ENCODE results near the gene ZBTB5. TPM values are rescaled to one million over a fixed set of nuclear protein-coding genes. Genes with fewer than 3 reads are reported as not detected.

The ZBTB5 gene
- total and polyA plus RNA-seq, 9 donors = 7.4 to 13.7 (median 11.8) TPM

GRCh38 chr9:37407468-37407867 is 57.8 kb downstream of the ZBTB5 start:
- no peaks in the 10 kb centered on the region for H3K9me3 ChIP-seq
- no peak for DNase-seq
- H3K4me1 ChIP-seq (ENCODE audit: insufficient read depth) = peaks cover 5% of the 10 kb centered on the region
- intact Hi-C loops (cut with DNase I) = no loop called here
- TF ChIP-seq EP300 (IDR thresholded peaks at IDR 0.05) (no peak), CTCF (IDR thresholded peaks at IDR 0.05) (no peak), POLR2A (IDR thresholded peaks at IDR 0.05) (no peak)
- H3K36me3 ChIP-seq = no peaks in the 10 kb centered on the region
- WGBS, 3 donors = 67 to 73% (median 72%) methylated on average over 2 of the region's 2 CpGs
- no peaks in the 10 kb centered on the region for H3K27me3 ChIP-seq
- H3K27ac ChIP-seq = no peak overlapping the region
- H3K4me3 ChIP-seq = no peak overlapping the region

GRCh38 chr9:37406603-37407401 is 58.4 kb downstream of the ZBTB5 start:
- Histone ChIP-seq H3K36me3 (no peaks in the 10 kb centered on the region), H3K4me1 (ENCODE audit: insufficient read depth) (peaks cover 5% of the 10 kb centered on the region), H3K9me3 (no peaks in the 10 kb centered on the region), H3K27ac (no peak overlapping the region), H3K27me3 (no peaks in the 10 kb centered on the region), H3K4me3 (no peak overlapping the region)
- intact Hi-C loops (cut with DNase I) = no loop called here
- TF ChIP-seq POLR2A (IDR thresholded peaks at IDR 0.05) (no peak), CTCF (IDR thresholded peaks at IDR 0.05) (no peak), EP300 (IDR thresholded peaks at IDR 0.05) (no peak)
- 94 to 96% (median 96%) methylated on average over 11 of the region's 11 CpGs for WGBS, 3 donors
- no peak for DNase-seq

GRCh38 chr9:37405764-37406380 is 59.4 kb downstream of the ZBTB5 start:
- DNase-seq = no peak
- 43 to 62% (median 46%) methylated on average over 10 of the region's 10 CpGs for WGBS, 3 donors
- no peaks in the 10 kb centered on the region for H3K36me3 ChIP-seq
- H3K4me3 ChIP-seq = no peak overlapping the region
- TF ChIP-seq EP300 (IDR thresholded peaks at IDR 0.05) (no peak), POLR2A (IDR thresholded peaks at IDR 0.05) (no peak)
- H3K9me3 ChIP-seq = no peaks in the 10 kb centered on the region
- no peaks in the 10 kb centered on the region for H3K27me3 ChIP-seq
- intact Hi-C loops (cut with DNase I) = no loop called here
- no peak overlapping the region for H3K27ac ChIP-seq
- H3K4me1 ChIP-seq (ENCODE audit: insufficient read depth) = peaks cover 5% of the 10 kb centered on the region

GRCh38 chr9:37405350-37405749 is 59.9 kb downstream of the ZBTB5 start:
- intact Hi-C loops (cut with DNase I) = no loop called here
- WGBS, 3 donors = 5 to 7% (median 6%) methylated on average over 3 of the region's 3 CpGs
- DNase-seq = no peak
- Histone ChIP-seq H3K4me1 (ENCODE audit: insufficient read depth) (peaks cover 5% of the 10 kb centered on the region), H3K27ac (no peak overlapping the region), H3K36me3 (no peaks in the 10 kb centered on the region), H3K4me3 (no peak overlapping the region), H3K27me3 (no peaks in the 10 kb centered on the region), H3K9me3 (no peaks in the 10 kb centered on the region)
- TF ChIP-seq CTCF (IDR thresholded peaks at IDR 0.05) (no peak), EP300 (IDR thresholded peaks at IDR 0.05) (no peak), POLR2A (IDR thresholded peaks at IDR 0.05) (no peak)

- TF ChIP-seq POLR2A (IDR thresholded peaks at IDR 0.05) (no peak), EP300 (IDR thresholded peaks at IDR 0.05) (no peak), CTCF (IDR thresholded peaks at IDR 0.05) (no peak)
- H3K27ac ChIP-seq = no peak overlapping the region
These were observed 60.7 kb downstream of the ZBTB5 start for GRCh38 chr9:37404590-37404989.

More at GRCh38 chr9:37404590-37404989, 60.7 kb downstream of the ZBTB5 start:
- Histone ChIP-seq H3K4me3 (no peak overlapping the region), H3K27me3 (no peaks in the 10 kb centered on the region), H3K4me1 (ENCODE audit: insufficient read depth) (peaks cover 5% of the 10 kb centered on the region), H3K9me3 (no peaks in the 10 kb centered on the region), H3K36me3 (no peaks in the 10 kb centered on the region)
- no peak for DNase-seq
- WGBS, 3 donors = 86 to 89% (median 87%) methylated on average over 9 of the region's 9 CpGs
- intact Hi-C loops (cut with DNase I) = no loop called here

Data from ovary (tissue), 9 donors.